Hepatocyte (in vitro differentiated cells): ENCODE results near the gene CANX.

Experiments used
- EZH2 ChIP-seq: fragments of 200-600 bp; sonication (generic); IDR thresholded peaks from 2 replicates; pipeline ENCODE4 v1.6.1; 2016; ENCODE audit warnings: antibody characterized with exemption, mild to moderate bottlenecking, borderline replicate concordance
- EZH2phosphoT487 ChIP-seq: fragments of 200-600 bp; sonication (generic); IDR thresholded peaks from one replicate; pipeline ENCODE4 v1.6.1; 2018; ENCODE audit warnings: antibody characterized with exemption, mild to moderate bottlenecking, low read depth, moderate library complexity; ENCODE audit not compliant: unreplicated experiment, severe bottlenecking
- TF ChIP-seq, protein P1 (sequence below): fragments of 200-600 bp; sonication (generic); IDR thresholded peaks from 2 replicates; pipeline ENCODE4 v1.5.1; 2016; ENCODE audit warnings: antibody characterized with exemption, mild to moderate bottlenecking; ENCODE audit not compliant: poor library complexity

- TF ChIP-seq, protein P1, sequence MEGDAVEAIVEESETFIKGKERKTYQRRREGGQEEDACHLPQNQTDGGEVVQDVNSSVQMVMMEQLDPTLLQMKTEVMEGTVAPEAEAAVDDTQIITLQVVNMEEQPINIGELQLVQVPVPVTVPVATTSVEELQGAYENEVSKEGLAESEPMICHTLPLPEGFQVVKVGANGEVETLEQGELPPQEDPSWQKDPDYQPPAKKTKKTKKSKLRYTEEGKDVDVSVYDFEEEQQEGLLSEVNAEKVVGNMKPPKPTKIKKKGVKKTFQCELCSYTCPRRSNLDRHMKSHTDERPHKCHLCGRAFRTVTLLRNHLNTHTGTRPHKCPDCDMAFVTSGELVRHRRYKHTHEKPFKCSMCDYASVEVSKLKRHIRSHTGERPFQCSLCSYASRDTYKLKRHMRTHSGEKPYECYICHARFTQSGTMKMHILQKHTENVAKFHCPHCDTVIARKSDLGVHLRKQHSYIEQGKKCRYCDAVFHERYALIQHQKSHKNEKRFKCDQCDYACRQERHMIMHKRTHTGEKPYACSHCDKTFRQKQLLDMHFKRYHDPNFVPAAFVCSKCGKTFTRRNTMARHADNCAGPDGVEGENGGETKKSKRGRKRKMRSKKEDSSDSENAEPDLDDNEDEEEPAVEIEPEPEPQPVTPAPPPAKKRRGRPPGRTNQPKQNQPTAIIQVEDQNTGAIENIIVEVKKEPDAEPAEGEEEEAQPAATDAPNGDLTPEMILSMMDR: no peak
- no peak for TF ChIP-seq EZH2phosphoT487
- no peak for TF ChIP-seq EZH2
Observed at GRCh38 chr5:179766726-179767455, 68.1 kb downstream of the CANX start.
